Thyroid gland (tissue), 4 donors: ENCODE data around the gene ACSF3.

Source experiments
- CTCF ChIP-seq, 6 experiments: fragments of 200-600 bp in 3 of 6; fragments of 450-650 bp in 3 of 6; sonication (generic) in 3 of 6; IDR thresholded peaks; one replicate each; pipeline ENCODE4 v1.5.1; 2016 to 2019; ENCODE audit warnings: antibody characterized with exemption in 6 of 6, mild to moderate bottlenecking in 2 of 6, inconsistent platforms in 1 of 6, moderate library complexity in 1 of 6
- POLR2A ChIP-seq, 2 donors: fragments of 450-650 bp; IDR thresholded peaks; one replicate each; pipeline ENCODE4 v1.6.1; 2017; ENCODE audit warnings: antibody characterized with exemption in 2 of 2, mild to moderate bottlenecking in 2 of 2, moderate library complexity in 1 of 2

DNA sequence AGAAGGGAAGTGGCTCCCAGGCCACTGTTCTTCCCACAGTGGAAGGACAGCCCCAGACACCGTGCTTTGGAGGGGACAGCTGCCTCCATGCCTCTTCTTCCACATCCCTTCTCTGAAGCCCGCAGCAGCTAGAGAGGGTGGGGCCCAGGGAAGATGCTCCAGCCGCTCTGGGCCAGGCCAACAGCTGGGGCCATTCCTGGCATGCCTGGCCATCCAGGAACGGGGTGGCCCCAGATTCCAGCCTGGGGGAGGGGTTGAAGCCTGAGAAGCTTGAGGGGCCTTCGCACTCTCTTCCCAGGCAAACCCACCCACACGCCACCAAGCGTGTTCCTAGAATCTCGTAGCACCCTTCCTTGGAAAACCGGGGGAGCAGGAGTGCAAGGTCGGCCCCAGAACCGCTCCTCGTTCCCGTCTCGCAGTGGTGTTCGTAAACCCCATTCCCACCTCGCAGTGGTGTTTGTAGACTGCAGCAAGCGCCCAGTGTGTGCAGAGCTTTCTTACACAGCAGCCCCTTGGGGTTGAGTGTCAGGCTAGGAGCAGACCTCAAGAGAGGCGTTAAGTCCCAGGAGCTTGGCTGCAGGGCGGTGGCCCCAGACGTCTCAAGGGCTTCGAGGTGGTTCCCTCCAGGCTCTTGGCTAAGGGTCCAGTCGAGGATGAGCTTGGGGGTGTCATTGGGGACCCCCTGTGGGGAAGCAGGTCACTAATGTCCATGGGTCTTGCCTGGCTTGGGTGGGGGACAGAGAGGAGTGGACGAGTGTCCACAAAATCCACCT is 80.6 kb downstream of the ACSF3 start:
- TF ChIP-seq CTCF (IDR thresholded peaks at IDR 0.05) (no peak), POLR2A (IDR thresholded peaks at IDR 0.05) (no peak)
